Neural cell (in vitro differentiated cells): ENCODE results near the gene SMC4.

Experiments
- CTCF ChIP-seq: fragments of 450-650 bp; IDR thresholded peaks from 2 replicates; pipeline ENCODE4 v1.5.1; 2014; ENCODE audit warnings: antibody characterized with exemption, mild to moderate bottlenecking, moderate library complexity; ENCODE audit not compliant: poor library complexity, severe bottlenecking
- EZH2 ChIP-seq: fragments of 200-600, 300-800 bp; shearing (Covaris generic), sonication (generic); IDR thresholded peaks from 2 replicates; pipeline ENCODE4 v1.6.1; 2014; ENCODE audit warnings: antibody characterized with exemption, low read length, borderline replicate concordance, mild to moderate bottlenecking; ENCODE audit not compliant: insufficient read depth, poor library complexity, severe bottlenecking
- POLR2AphosphoS5 ChIP-seq: IDR thresholded peaks from 2 replicates; pipeline ENCODE4 v1.6.1; 2012
- RAD21 ChIP-seq: fragments of 450-650 bp; conservative IDR thresholded peaks from 2 replicates; pipeline ENCODE4 v1.6.1; 2014; ENCODE audit warnings: antibody characterized with exemption, mild to moderate bottlenecking, moderate library complexity
- SMC3 ChIP-seq: fragments of 450-650 bp; conservative IDR thresholded peaks from 2 replicates; pipeline ENCODE4 v1.6.1; 2014; ENCODE audit warnings: antibody characterized with exemption, mild to moderate bottlenecking, moderate library complexity; ENCODE audit not compliant: poor library complexity

- TF ChIP-seq CTCF (no peak), POLR2AphosphoS5 (no peak), RAD21 (no peak), SMC3 (no peak), EZH2 (no peak)
Measured at GRCh38 chr3:160427832-160428424, 28.5 kb downstream of the SMC4 start.
